Stimulated activated CD8-positive, alpha-beta memory T cell treated with anti-CD3 and anti-CD28 coated beads, Interleukin-2, amount 100 ng/mL, for 1 hour (primary cell): ENCODE results near the gene TRAF5.

Experiments
- DNase-seq, 2 donors: peaks; one replicate each; pipeline ENCODE4 v3.0.0-alpha.2; 2020; ENCODE audit warnings: low read depth in 2 of 2

Gene TRAF5

GRCh38 chr1:211327346-211327921 is 801 bp downstream of the TRAF5 start:
- DNase-seq: no peak

GRCh38 chr1:211328084-211328694 is 1.6 kb downstream of the TRAF5 start:
- DNase-seq: no peak

DNA sequence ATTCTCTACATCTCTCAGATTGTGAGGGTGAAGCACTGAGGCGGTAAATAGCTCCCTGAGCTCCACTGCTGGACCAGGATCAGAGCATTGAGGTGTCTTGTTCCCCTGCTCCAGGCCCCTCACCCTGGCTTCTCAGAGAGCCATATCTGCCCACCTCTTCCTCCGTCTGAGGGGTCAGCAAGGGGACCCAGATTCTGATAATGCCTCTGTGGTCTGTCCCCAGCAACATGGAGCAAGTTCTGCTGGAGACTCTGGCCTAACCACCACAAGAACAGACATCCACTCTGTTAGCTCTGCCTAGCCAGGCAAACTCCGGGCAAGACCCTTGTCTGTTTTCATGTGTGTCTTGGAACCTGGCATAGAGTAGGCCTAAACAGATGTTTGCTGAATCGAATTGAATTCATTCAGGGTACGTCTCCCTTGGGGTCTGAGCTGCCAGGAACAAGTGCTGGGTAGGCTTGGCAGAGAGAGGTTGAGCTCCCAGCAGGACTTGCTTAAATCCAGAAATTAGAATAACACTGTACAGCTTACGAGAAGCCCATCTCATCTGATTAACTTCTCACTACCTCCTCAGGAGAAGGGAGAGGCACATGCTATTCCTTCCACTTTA is 2.3 kb downstream of the TRAF5 start:
- DNase-seq: no peak

GRCh38 chr1:211329764-211330201 is 3.1 kb downstream of the TRAF5 start:
- DNase-seq: no peak

DNA sequence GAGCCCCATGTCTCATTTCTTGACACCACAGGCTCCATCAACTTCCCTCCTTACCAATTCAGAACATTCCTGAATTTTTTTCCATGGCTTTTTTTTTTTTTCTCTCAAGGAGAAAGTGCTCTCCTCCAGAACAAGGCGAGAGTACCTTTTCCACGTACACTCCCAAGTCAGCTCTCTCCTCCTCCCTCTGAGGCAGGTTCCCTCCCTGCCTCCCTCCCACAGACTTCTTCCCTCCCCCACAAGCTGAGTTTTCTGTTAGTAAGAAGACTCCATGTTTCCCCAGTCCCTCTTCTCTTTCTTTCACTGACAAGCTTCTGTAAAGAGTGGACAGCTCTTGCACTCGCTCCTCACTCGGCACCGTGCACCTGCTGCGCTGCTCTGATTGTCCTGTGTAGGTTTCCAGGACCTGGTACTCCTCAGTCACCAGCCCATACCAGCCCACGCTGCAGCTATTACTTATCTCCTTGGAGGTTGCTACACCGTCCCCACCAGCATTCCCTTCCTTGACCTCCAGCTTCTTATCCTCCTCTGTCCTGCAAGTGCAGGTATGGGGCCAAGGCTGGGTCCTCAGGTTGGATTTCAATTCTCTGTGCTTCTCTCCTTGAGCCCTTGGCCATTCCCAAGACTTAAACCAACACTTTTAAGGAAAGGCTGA is 3.8 kb downstream of the TRAF5 start:
- DNase-seq: no peak

- no peak for DNase-seq
Measured at GRCh38 chr1:211331011-211331709, 4.5 kb downstream of the TRAF5 start.

DNA sequence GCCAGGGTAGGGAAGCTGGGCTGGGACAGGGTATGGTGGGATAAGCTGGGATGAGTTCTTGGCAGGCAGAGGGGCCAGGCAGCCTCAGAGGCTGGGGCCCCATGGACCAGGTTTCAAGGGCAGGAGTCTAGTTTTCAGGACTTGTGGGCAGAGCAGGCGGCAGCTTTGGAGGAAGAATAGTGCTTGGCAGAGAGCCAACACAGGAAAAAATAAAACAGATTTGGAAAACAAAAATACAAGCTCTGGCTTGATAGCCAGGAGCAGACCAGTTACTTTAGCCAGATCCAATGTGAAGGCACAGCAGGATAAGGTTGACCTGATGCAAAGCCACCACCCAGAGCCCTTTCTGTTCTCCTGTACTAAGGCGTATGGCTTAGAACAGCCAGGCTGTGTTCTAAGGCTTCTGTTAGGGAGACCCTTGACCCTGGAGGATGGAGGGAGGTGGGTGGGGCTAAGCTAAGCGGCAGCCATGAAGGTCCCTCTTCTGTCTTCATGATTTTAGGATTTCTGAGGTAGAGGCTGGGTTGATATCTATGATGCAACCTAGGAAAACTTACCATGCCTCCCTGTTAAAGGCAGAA is 5.5 kb downstream of the TRAF5 start:
- DNase-seq: no peak

- no peak for DNase-seq
Measured at GRCh38 chr1:211332830-211333229, 6.2 kb downstream of the TRAF5 start.

DNA sequence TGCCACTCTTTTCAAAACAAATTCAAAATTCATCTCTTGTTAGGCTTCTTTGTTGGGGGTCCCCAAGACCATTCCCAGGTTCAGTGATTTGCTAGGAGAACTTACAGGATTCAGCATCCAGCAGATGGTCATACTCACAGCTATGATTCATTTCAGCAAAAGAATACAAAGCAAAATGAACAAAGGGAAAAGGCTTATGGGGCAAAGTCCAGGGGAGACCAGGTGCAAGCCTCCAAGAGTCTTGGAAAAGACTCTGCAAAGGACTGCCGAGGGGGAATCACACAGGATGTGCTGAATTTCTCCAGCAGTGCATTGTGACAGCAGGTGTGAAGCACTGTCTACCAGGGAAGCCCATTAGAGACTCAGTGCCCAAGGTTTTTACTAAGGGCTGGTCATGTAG is 7.3 kb downstream of the TRAF5 start:
- DNase-seq: no peak

- DNase-seq: no peak
Measured at GRCh38 chr1:211334986-211335385, 8.4 kb downstream of the TRAF5 start.

DNA sequence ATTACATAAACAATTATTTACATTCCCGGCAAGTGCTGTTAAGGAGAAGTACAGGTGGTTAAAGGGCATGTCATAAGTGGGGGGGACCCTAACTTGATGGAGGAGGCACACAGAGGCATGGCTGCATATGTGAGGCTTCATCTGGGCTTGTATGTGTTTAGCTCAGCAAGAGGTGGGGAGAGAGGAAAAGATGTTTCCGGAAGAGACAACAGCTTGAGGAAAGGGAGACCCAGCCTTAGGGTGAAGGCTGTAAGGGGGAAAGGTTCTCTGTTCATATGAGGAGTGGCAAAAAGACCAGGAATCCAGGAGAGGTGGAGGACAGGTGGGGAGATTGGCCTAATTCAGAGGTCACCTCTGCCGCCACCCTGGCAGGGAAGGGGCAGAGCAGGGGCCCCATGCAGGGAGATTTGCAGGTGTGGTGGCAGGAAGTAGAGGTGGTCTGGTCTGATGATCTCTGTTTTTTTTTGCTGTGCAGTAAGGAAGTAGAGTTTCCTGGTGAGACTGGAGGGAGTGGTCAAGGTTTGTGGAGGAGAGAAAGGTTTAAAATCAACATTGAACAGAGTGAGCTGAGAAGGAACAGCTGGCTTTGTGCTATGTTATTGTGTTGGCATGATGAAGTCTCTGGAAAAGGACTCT is 9.0 kb downstream of the TRAF5 start:
- DNase-seq: no peak

DNA sequence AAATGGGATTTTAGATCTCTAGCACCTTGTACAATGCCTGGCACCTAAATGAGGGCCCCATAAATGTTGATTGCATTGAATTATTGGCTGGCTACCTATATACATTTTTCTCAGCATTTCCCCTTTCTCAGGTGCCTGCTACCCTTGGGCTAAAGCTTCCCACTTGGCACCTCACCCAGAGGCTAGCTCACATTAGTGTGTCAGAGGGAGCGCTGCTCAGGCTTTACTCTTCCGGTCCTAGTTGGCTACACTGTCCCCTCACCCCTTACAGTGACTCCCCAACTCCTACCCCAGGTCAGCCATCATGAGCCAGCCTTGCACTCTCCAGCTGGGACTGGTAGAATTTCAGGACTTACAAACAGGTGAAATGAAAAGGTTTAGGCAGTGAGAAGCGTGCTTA is 9.5 kb downstream of the TRAF5 start:
- DNase-seq: no peak

GRCh38 chr1:211336775-211337174 is 10.1 kb downstream of the TRAF5 start:
- DNase-seq: no peak

DNA sequence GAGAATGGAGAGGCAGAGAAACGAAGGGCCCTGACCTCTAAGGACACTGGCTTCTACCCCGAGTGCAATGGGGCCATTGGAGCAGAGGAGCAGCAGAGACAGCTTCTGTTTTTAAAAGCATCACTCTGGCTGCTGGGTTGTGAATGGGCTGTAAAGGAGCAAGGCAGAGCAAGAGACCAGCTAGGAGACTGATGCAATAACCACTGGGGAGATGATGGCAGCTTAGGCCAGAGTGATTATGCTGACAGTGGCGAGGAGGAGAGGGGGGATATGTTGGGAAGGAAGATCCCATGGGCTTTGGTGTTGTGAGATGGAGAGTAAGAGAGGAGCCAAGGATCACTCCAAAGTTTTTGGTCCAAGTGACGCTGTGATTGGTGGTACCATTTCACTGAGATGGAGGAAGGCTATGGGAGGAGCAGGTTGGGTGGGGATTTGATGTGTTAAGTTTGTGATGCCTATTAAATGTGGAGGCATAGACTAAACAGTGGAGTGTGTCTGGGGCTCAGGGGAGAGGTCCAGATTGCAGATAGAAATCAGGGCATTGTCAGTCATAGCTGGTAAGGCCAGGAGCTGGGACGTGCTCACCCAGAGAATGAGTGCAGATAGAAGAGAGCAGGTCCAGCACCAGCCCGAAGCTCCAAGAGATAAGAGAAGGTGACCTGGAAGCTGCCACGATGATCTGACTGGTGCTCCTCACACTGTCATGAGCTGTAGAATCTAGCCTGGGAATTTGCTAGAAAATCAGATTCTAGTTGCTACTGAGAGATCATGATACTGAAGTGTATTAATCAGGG is 11.0 kb downstream of the TRAF5 start:
- DNase-seq: no peak

DNA sequence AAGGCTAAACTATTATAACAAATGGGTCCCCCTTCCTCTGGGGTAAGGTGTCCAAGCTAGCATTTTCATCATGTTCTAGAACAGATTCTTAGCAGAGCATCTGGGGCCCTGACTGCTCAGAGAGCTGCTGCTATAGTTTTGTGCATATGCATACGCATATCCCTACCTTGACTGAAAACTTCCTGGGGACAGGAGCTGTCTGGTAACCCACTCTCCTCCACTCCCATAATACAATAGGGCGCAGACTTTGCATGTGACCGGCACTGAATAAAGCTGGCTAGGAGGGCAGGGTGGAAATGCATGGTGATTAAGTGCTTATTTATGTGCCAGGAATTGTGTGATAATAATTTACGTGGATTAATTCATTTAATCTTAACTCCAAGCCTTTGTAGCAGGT is 11.6 kb downstream of the TRAF5 start:
- no peak for DNase-seq

- DNase-seq: no peak
Measured at GRCh38 chr1:211339631-211340041, 13.0 kb downstream of the TRAF5 start.

- no peak for DNase-seq
Measured at GRCh38 chr1:211340622-211341507, 14.2 kb downstream of the TRAF5 start.

- no peak for DNase-seq
Measured at GRCh38 chr1:211341999-211342398, 15.4 kb downstream of the TRAF5 start.

DNA sequence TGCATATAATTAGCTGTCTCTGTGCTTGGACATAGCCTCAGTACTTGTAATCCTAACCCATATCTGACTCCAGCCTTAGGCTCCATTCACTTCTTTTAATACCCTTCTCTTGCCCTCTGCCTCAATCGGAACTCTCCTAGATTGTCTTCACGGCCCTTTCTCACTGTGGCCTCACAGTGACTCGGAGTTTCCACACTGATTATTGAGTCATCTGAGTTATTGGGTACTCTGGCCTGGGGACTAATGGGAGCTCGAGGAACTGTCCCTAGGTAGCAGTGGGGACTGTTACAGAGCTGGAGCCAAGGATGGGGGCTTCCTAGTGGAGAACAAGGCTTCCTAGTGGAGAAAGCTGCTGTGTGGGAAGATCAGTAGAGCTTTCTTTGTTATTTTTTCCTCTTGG is 17.0 kb downstream of the TRAF5 start:
- DNase-seq: no peak

DNA sequence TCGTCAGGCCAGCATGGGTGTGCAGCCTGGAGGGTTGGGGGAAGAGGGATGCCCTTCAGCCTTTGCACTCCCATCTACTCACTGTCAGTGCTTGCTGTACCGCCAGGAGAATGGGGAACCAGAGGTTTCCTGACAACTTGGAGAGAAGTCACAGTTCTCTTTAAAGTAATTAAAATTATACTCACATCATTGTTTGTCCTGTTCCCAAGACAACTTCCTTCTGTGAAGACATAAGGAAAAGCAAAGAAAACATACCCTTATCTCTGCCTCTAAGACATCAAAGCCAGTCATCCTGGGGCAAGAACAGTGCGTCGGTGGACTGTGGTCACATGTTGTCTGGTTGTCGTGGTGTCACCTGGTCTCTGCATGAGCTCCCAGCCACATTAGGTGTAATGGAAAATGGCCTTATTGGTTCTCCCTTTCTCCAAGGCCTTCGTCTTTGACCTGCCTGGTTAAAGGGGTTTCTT is 17.6 kb downstream of the TRAF5 start:
- no peak for DNase-seq
